ENCODE results near the gene PCDHB14. TPM values are rescaled to one million over a fixed set of nuclear protein-coding genes. Genes with fewer than 3 reads are reported as not detected.
"Not testable (repeated sequence)": the region's sequence is repeated elsewhere in the genome, so short reads cannot be mapped to it uniquely, and the experiment has no call there.

The PCDHB14 gene
- total RNA-seq, 4 donors from 2014 or later, result 5.4 to 7.5 (median 6.2) TPM

DNA sequence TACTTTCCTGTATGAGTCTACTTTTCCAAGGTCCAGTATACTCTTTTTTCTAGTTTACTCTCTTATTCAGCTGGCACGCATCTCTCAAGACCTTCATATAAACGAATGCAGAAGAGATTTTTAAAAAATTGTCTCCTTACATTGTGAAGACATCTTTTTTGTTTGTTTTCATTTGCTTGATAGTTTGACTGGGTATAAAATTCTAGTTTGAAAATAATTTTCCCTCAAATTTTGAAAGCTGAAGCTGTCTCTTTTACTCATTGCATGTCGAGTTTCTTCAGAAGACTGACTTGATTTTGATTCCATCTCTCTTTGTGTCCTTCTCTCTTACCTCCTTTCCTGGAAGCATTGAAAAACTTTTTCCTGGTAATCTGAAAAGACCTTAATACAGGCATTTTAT, 26.8 kb upstream of the PCDHB14 start:
- DNase-seq (ENCODE audit: low spot score in 2 of 2), result no peak
- TF ChIP-seq CTCF (IDR thresholded peaks at IDR 0.05) (no peak), POLR2A (IDR thresholded peaks at IDR 0.05) (no peak)
- no peak overlapping the region for H3K4me3 ChIP-seq (ENCODE audit: low read depth, poor library complexity, severe bottlenecking)
- intact Hi-C loops (cut with DNase I; ENCODE audit: low total_unique reads), result no loop called here
- WGBS, 2 donors, result 50 to 51% methylated on average over 3 of the region's 3 CpGs

GRCh38 chr5:141199359-141200235, 23.5 kb upstream of the PCDHB14 start, which contains the start of gene PCDHB11:
TSS of gene PCDHB11 (plus strand) at chr5:141199627. CDS start at chr5:141199775, 148 bp downstream.
- no peak for DNase-seq (ENCODE audit: low spot score in 2 of 2)
- 37 to 50% methylated on average over 21 of the region's 21 CpGs for WGBS, 2 donors
- TF ChIP-seq POLR2A (IDR thresholded peaks at IDR 0.05) (no peak), CTCF (IDR thresholded peaks at IDR 0.05) (no peak)
- intact Hi-C loops (cut with DNase I; ENCODE audit: low total_unique reads), result no loop called here
- H3K4me3 ChIP-seq (ENCODE audit: low read depth, poor library complexity, severe bottlenecking), result no peak within 1 kb of the TSS

DNA sequence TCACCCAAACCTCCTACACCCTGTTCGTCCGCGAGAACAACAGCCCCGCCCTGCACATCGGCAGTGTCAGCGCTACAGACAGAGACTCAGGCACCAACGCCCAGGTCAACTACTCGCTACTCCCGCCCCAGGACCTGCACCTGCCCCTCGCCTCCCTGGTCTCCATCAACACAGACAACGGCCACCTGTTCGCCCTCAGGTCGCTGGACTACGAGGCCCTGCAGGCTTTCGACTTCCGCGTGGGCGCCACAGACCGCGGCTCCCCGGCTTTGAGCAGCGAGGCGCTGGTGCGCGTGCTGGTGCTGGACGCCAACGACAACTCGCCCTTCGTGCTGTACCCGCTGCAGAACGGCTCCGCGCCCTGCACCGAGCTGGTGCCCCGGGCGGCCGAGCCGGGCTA, 22.0 kb upstream of the PCDHB14 start:
- H3K4me3 ChIP-seq (ENCODE audit: low read depth, poor library complexity, severe bottlenecking); DNase-seq (ENCODE audit: low spot score in 2 of 2); intact Hi-C loops (cut with DNase I; ENCODE audit: low total_unique reads): not testable (repeated sequence)
- 29 to 39% methylated on average over 14 to 17 of the region's 38 CpGs for WGBS, 2 donors

DNA sequence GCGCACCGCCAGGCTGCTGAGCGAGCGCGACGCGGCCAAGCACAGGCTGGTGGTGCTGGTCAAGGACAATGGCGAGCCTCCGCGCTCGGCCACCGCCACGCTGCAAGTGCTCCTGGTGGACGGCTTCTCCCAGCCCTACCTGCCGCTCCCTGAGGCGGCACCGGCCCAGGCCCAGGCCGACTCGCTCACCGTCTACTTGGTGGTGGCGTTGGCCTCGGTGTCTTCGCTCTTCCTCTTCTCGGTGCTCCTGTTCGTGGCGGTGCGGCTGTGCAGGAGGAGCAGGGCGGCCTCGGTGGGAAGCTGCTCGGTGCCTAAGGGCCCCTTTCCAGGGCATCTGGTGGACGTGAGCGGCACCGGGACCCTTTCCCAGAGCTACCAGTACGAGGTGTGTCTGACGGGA, 21.5 kb upstream of the PCDHB14 start:
- DNase-seq (ENCODE audit: low spot score in 2 of 2); H3K4me3 ChIP-seq (ENCODE audit: low read depth, poor library complexity, severe bottlenecking); intact Hi-C loops (cut with DNase I; ENCODE audit: low total_unique reads): not testable (repeated sequence)
- 37 to 39% methylated on average over 18 of the region's 35 CpGs for WGBS, 2 donors

DNA sequence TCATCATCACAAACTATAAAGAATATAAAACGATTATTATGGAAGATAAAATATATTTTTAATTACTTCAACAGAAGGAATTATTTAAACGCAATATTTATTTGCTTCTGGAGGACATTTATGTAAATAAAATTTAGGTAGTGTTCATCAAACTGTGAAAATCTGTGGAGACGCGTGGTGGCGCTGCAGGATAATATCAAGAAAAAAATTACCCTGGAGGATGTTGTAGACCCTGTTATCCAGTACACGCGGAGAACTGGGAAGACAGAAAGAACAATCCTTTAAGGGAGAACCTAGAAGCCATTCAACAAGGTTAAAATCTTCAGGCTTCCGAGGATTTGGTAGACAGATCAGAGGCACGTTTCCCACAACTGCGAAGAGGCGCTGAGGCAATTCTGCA, 14.7 kb upstream of the PCDHB14 start, which contains the start of gene PCDHB12:
PCDHB12 (plus strand) TSS at position 242 of the 400 bp plus-strand sequence. CDS start 189 bp downstream, outside the sequence.
- DNase-seq (ENCODE audit: low spot score in 2 of 2), result no peak
- intact Hi-C loops (cut with DNase I; ENCODE audit: low total_unique reads), result no loop called here
- no peak within 1 kb of the TSS for H3K4me3 ChIP-seq (ENCODE audit: low read depth, poor library complexity, severe bottlenecking)
- no peak for TF ChIP-seq CTCF (IDR thresholded peaks at IDR 0.05)
- no peak for TF ChIP-seq POLR2A (IDR thresholded peaks at IDR 0.05)
- 22 to 31% methylated on average over 11 of the region's 11 CpGs for WGBS, 2 donors

GRCh38 chr5:141210281-141210680, 12.9 kb upstream of the PCDHB14 start:
- DNase-seq (ENCODE audit: low spot score in 2 of 2); H3K4me3 ChIP-seq (ENCODE audit: low read depth, poor library complexity, severe bottlenecking); intact Hi-C loops (cut with DNase I; ENCODE audit: low total_unique reads): not testable (repeated sequence)
- 34 to 35% methylated on average over 15 to 17 of the region's 39 CpGs for WGBS, 2 donors

DNA sequence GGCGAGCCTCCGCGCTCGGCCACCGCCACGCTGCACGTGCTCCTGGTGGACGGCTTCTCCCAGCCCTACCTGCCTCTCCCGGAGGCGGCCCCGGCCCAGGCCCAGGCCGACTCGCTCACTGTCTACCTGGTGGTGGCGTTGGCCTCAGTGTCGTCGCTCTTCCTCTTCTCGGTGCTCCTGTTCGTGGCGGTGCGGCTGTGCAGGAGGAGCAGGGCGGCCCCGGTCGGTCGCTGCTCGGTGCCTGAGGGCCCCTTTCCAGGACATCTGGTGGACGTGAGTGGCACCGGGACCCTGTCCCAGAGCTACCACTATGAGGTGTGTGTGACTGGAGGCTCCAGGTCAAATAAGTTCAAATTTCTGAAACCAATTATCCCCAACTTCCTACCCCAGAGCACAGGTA, 12.3 kb upstream of the PCDHB14 start:
- intact Hi-C loops (cut with DNase I; ENCODE audit: low total_unique reads); DNase-seq (ENCODE audit: low spot score in 2 of 2); H3K4me3 ChIP-seq (ENCODE audit: low read depth, poor library complexity, severe bottlenecking): not testable (repeated sequence)
- 30 to 31% methylated on average over 3 to 19 of the region's 27 CpGs for WGBS, 2 donors

DNA sequence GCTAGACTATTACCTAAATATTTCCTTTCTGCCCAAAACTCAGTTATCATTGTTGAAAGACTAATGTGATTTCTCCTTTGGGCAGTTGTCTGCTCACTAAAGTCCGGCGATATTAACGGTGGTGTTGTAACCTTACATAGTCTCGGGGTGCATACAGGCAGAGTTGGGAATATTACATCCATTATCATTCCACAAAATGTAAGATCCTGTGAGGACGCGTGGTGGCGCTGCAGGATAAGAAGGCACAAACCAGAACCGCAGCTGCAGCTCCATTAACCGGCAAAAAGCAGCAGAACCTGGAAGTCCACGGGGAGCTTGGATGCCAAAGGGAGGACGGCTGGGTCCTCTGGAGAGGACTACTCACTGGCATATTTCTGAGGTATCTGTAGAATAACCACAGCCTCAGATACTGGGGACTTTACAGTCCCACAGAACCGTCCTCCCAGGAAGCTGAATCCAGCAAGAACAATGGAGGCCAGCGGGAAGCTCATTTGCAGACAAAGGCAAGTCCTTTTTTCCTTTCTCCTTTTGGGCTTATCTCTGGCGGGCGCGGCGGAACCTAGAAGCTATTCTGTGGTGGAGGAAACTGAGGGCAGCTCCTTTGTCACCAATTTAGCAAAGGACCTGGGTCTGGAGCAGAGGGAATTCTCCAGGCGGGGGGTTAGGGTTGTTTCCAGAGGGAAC, 9.3 kb upstream of the PCDHB14 start, which contains the start of gene PCDHB13:
PCDHB13 (plus strand) TSS at position 264 of the 684 bp plus-strand sequence; CDS start at position 469, 205 bp downstream.
- H3K4me3 ChIP-seq (ENCODE audit: low read depth, poor library complexity, severe bottlenecking); intact Hi-C loops (cut with DNase I; ENCODE audit: low total_unique reads); DNase-seq (ENCODE audit: low spot score in 2 of 2): not testable (repeated sequence)
- WGBS, 2 donors, result 8 to 13% methylated on average over 13 of the region's 18 CpGs

GRCh38 chr5:141214583-141214982, 8.6 kb upstream of the PCDHB14 start:
- intact Hi-C loops (cut with DNase I; ENCODE audit: low total_unique reads); DNase-seq (ENCODE audit: low spot score in 2 of 2); H3K4me3 ChIP-seq (ENCODE audit: low read depth, poor library complexity, severe bottlenecking): not testable (repeated sequence)
- 49 to 56% methylated on average over 12 of the region's 12 CpGs for WGBS, 2 donors

DNA sequence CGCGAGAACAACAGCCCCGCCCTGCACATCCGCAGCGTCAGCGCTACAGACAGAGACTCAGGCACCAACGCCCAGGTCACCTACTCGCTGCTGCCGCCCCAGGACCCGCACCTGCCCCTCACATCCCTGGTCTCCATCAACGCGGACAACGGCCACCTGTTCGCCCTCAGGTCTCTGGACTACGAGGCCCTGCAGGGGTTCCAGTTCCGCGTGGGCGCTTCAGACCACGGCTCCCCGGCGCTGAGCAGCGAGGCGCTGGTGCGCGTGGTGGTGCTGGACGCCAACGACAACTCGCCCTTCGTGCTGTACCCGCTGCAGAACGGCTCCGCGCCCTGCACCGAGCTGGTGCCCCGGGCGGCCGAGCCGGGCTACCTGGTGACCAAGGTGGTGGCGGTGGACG, 7.6 kb upstream of the PCDHB14 start:
- H3K4me3 ChIP-seq (ENCODE audit: low read depth, poor library complexity, severe bottlenecking); intact Hi-C loops (cut with DNase I; ENCODE audit: low total_unique reads); DNase-seq (ENCODE audit: low spot score in 2 of 2): not testable (repeated sequence)
- 31 to 37% methylated on average over 4 to 35 of the region's 40 CpGs for WGBS, 2 donors

DNA sequence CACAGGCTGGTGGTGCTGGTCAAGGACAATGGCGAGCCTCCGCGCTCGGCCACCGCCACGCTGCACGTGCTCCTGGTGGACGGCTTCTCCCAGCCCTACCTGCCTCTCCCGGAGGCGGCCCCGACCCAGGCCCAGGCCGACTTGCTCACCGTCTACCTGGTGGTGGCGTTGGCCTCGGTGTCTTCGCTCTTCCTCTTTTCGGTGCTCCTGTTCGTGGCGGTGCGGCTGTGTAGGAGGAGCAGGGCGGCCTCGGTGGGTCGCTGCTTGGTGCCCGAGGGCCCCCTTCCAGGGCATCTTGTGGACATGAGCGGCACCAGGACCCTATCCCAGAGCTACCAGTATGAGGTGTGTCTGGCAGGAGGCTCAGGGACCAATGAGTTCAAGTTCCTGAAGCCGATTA, 7.1 kb upstream of the PCDHB14 start:
- intact Hi-C loops (cut with DNase I; ENCODE audit: low total_unique reads); DNase-seq (ENCODE audit: low spot score in 2 of 2): not testable (repeated sequence)

More for the DNA sequence above, 7.1 kb upstream of the PCDHB14 start:
- H3K4me3 ChIP-seq (ENCODE audit: low read depth, poor library complexity, severe bottlenecking), result not testable (repeated sequence)
- 35 to 40% methylated on average over 10 to 16 of the region's 26 CpGs for WGBS, 2 donors

Measured in lower leg skin (tissue), 4 donors.